Right lobe of liver (tissue), 6 donors: ENCODE measurements around the gene KCTD10. TPM values are rescaled to one million over a fixed set of nuclear protein-coding genes. Genes with fewer than 3 reads are reported as not detected.

Source experiments
- ATAC-seq, 4 donors: fragments of 200-7000 bp; cut with Tn5 transposase; one replicate each; pipeline ENCODE4 v1.9.1; 2020; ENCODE audit warnings: mild to moderate bottlenecking in 4 of 4, moderate library complexity in 4 of 4
- DNase-seq, 3 donors: peaks; one replicate each; pipeline ENCODE4 v3.0.0-alpha.2; 2020
- H3K27ac ChIP-seq, 3 donors: fragments of 200-600 bp; one replicate each; pipeline ENCODE4 v1.8.0; 2022
- H3K27me3 ChIP-seq, 2 donors: fragments of 200-600 bp; one replicate each; pipeline ENCODE4 v1.8.0; 2022
- H3K36me3 ChIP-seq, 4 donors: fragments of 200-600 bp; sonication (generic) in 1 of 4; one replicate each; pipeline versions ENCODE4 v1.5.1 to v1.8.0; 2017 to 2022; ENCODE audit warnings: control low read depth in 1 of 4
- H3K4me1 ChIP-seq, 4 donors: fragments of 200-600 bp; sonication (generic) in 1 of 4; one replicate each; pipeline versions ENCODE4 v1.5.1 to v1.8.0; 2017 to 2022; ENCODE audit warnings: control low read depth in 1 of 4
- H3K4me3 ChIP-seq, 3 donors: fragments of 200-600 bp; one replicate each; pipeline ENCODE4 v1.8.0; 2022
- H3K9me3 ChIP-seq, 4 donors: fragments of 200-600 bp; sonication (generic) in 1 of 4; one replicate each; pipeline versions ENCODE4 v1.5.1 to v1.8.0; 2017 to 2022; ENCODE audit warnings: control low read depth in 1 of 4
- POLR2A ChIP-seq: fragments of 450-650 bp; IDR thresholded peaks from one replicate; pipeline ENCODE4 v1.6.1; 2017; ENCODE audit warnings: antibody characterized with exemption, mild to moderate bottlenecking
- WGBS: methylation state at CpG from one replicate; pipeline ENCODE4 v1.1.6; 2018; ENCODE audit warnings: low coverage, low lambda C conversion rate; ENCODE audit not compliant: insufficient coverage; ENCODE audit errors: missing lambda C conversion rate; 5-methylcytosine and 5-hydroxymethylcytosine counted together
- intact Hi-C, 2 donors: fragments of 100-400 bp; cut with DNase I; formaldehyde crosslinking; loops; one replicate each; pipeline versions ENCODE4 v1.11.2 to v1.14.1; 2022
- total RNA-seq, 6 experiments: library from RNA; depleted of rRNA in 2 of 6; stranded (reverse); fragments of >200 nt in 2 of 6; fragmentation: NEBNext Ultra II Directional in 3 of 6; extraction: Animal tissue kit (Norgen Biotek cat#: 25700) in 3 of 6; gene quantifications; one replicate each; pipeline versions ENCODE4 v1.1.0 to v1.2.4, GENCODE V29; 2016 to 2023
- TF ChIP-seq, protein P1 (sequence below), 4 donors: fragments of 200-600 bp in 3 of 4; fragments of 450-650 bp in 1 of 4; IDR thresholded peaks; one replicate each; pipeline versions ENCODE4 v1.5.1 to v1.8.0; 2016 to 2022; ENCODE audit warnings: antibody characterized with exemption in 4 of 4, mild to moderate bottlenecking in 2 of 4
- donor health status: DM: no; HTN: yes; CAD: no.
- donor health status: DM: no; HTN: no; CAD: no.
- donor health status: DM: no; HTN: no; CAD: no.
- donor health status: DM: no; HTN: yes; CAD: no.
- donor health status: DM: no; HTN: yes; CAD: no.

The KCTD10 gene
- total RNA-seq, 6 experiments from 2014 or later, result 5.8 to 20.2 (median 11.6) TPM

DNA sequence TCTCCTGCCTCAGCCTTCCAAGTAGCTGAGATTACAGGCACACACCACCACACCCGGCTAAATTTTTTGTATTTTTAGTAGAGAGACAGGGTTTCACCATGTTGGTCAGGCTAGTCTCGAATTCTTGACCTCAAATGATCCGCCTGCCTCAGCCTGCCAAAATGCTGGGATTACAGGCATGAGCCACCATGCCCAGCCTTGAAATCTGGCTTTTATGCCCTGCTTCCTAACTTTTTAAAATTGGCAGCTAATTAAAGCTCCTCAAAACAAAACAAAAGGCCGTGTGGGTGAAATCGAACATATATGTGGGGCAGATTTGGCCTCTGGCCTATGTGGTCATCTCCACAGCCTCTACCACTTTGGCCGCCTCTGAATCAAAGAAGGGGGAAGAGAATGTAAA, 37.9 kb downstream of the KCTD10 start:
- no peak overlapping the region for H3K4me3 ChIP-seq
- H3K27ac ChIP-seq, result no peak overlapping the region
- no peaks in the 10 kb centered on the region for H3K9me3 ChIP-seq
- H3K4me1 ChIP-seq, result no peaks in the 10 kb centered on the region
- H3K36me3 ChIP-seq, result no peaks in the 10 kb centered on the region
- TF ChIP-seq, protein P1, sequence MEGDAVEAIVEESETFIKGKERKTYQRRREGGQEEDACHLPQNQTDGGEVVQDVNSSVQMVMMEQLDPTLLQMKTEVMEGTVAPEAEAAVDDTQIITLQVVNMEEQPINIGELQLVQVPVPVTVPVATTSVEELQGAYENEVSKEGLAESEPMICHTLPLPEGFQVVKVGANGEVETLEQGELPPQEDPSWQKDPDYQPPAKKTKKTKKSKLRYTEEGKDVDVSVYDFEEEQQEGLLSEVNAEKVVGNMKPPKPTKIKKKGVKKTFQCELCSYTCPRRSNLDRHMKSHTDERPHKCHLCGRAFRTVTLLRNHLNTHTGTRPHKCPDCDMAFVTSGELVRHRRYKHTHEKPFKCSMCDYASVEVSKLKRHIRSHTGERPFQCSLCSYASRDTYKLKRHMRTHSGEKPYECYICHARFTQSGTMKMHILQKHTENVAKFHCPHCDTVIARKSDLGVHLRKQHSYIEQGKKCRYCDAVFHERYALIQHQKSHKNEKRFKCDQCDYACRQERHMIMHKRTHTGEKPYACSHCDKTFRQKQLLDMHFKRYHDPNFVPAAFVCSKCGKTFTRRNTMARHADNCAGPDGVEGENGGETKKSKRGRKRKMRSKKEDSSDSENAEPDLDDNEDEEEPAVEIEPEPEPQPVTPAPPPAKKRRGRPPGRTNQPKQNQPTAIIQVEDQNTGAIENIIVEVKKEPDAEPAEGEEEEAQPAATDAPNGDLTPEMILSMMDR (IDR thresholded peaks at IDR 0.05), result no peak
- TF ChIP-seq POLR2A, result no peak
- no peaks in the 10 kb centered on the region for H3K27me3 ChIP-seq
- WGBS, result 71% methylated on average over 5 of the region's 6 CpGs
- no peak for ATAC-seq
- DNase-seq, result no peak
- intact Hi-C loops, result loop anchor here in 1 of 2 donors (10.0 kb wide), 1 partner anchor 336 kb away; no protein-coding TSS in a partner anchor

DNA sequence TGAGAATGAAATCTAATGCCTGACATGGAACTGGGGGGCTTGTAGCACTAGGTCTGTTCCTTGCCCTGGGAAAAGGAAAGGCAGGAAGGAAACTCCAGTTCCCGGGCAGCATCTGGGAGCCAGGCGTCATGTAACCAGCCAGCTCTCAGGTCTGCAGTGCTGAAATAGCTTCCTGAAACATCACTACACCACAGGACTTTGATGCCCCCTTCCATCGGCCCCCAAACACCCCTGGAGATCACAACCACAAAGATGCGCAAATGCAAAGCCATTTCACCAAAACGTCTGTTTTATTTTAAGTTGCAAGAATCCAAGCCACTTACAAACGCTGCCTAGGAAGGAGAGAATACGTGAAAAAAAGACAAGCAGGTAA, 40.9 kb downstream of the KCTD10 start:
- no peak overlapping the region for H3K27ac ChIP-seq
- no peak for TF ChIP-seq POLR2A
- TF ChIP-seq, protein P1 (IDR thresholded peaks at IDR 0.05), result no peak
- no peaks in the 10 kb centered on the region for H3K27me3 ChIP-seq
- no peaks in the 10 kb centered on the region for H3K36me3 ChIP-seq
- 67% methylated on average over 5 of the region's 7 CpGs for WGBS
- intact Hi-C loops, result loop anchor here in 1 of 2 donors (10.0 kb wide), 1 partner anchor 339 kb away; no protein-coding TSS in a partner anchor
- H3K4me3 ChIP-seq, result no peak overlapping the region
- no peak for DNase-seq
- no peaks in the 10 kb centered on the region for H3K4me1 ChIP-seq
- no peak for ATAC-seq
- no peaks in the 10 kb centered on the region for H3K9me3 ChIP-seq

DNA sequence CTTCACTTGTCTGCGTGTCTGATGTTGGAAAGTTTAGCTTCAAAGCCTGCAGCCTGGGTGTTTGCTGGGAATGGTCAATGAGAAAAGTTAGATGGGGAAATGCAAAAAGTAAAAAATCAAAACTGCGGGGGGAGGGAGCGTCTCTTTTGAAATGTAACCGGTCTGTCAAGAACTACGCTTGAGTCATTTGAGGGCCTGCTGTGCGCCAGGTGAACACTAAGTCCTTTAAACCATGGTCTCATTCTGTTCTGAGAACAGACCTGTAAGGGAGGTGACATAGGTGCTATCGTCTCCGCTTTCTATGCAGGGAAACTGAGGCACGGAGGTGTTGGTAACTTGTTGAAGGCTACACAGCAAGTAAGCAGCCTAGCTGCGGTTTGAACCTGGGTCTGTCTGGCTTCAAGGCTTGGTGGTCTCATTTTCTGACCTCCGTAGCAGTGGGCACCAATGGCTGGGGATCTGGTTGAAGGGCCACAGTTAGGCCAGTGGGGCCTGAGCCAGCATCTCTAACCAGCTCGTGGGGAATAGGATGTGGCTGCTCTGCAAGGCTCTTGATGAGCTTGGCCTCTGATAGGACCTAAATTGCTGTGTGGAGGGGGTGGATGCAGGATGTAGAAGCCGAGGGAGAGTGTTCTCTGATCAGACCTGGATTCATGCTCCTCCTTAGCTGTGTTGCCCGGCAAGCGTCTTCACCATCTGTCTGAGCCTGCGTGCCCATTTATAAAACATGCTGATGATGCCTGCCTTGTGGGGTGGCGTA, 41.5 kb downstream of the KCTD10 start:
- Histone ChIP-seq H3K27me3 (no peaks in the 10 kb centered on the region), H3K4me3 (no peak overlapping the region), H3K27ac (no peak overlapping the region), H3K9me3 (no peaks in the 10 kb centered on the region), H3K36me3 (no peaks in the 10 kb centered on the region), H3K4me1 (no peaks in the 10 kb centered on the region)
- TF ChIP-seq, protein P1 (IDR thresholded peaks at IDR 0.05), result no peak
- TF ChIP-seq POLR2A, result no peak
- DNase-seq (no peak), ATAC-seq (no peak)
- 78% methylated on average over 9 of the region's 17 CpGs for WGBS
- intact Hi-C loops, result loop anchor here in 1 of 2 donors (10.0 kb wide), 1 partner anchor 339 kb away; no protein-coding TSS in a partner anchor

DNA sequence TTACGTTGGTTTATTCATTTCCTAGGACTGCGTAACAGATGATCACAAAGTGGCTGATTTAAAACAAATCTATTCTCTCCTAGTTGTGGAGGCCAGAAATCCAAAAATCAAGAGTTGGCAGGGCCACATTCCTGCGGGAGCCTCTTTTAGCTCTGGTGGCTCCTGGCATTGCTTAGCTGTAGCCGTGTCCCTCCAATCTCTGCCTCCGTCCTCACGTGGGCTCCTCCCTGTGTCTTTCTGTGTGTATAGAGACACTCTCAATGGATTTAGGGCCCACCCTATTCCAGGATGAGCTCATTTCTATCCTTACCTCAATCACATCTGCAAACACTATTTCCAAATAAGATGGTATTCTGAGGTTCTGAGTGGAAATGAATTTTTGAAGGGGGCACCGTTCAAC, 42.5 kb downstream of the KCTD10 start:
- Histone ChIP-seq H3K4me1 (no peaks in the 10 kb centered on the region), H3K27ac (no peak overlapping the region), H3K9me3 (no peaks in the 10 kb centered on the region), H3K4me3 (no peak overlapping the region), H3K36me3 (no peaks in the 10 kb centered on the region), H3K27me3 (no peaks in the 10 kb centered on the region)
- DNase-seq (no peak), ATAC-seq (no peak)
- TF ChIP-seq, protein P1 (IDR thresholded peaks at IDR 0.05), result no peak
- no peak for TF ChIP-seq POLR2A
- intact Hi-C loops, result loop anchor here in 1 of 2 donors (10.0 kb wide), 1 partner anchor 340 kb away; no protein-coding TSS in a partner anchor
- 82% methylated on average over 6 of the region's 7 CpGs for WGBS
